Transverse colon (tissue), 4 donors: ENCODE results near the gene FOXL3.

Experiments used
- CTCF ChIP-seq, 5 experiments: fragments of 200-600 bp in 3 of 5; fragments of 450-650 bp in 2 of 5; sonication (generic) in 3 of 5; IDR thresholded peaks; 1 replicate in 2 of 5; 2 replicates in 3 of 5; pipeline ENCODE4 v1.5.1; 2016 to 2017; ENCODE audit warnings: antibody characterized with exemption in 5 of 5, inconsistent platforms in 3 of 5, mild to moderate bottlenecking in 2 of 5, moderate library complexity in 1 of 5
- EP300 ChIP-seq: sonication (generic); formaldehyde crosslinking; IDR thresholded peaks from one replicate; pipeline ENCODE4 v1.6.1; 2017; ENCODE audit warnings: antibody characterized with exemption, low read depth
- POLR2A ChIP-seq: fragments of 450-650 bp; IDR thresholded peaks from one replicate; pipeline ENCODE4 v1.6.1; 2016; ENCODE audit warnings: antibody characterized with exemption, mild to moderate bottlenecking, moderate library complexity
- POLR2AphosphoS5 ChIP-seq, 3 donors: sonication (generic); formaldehyde crosslinking; IDR thresholded peaks; one replicate each; pipeline ENCODE4 v1.6.1; 2016; ENCODE audit warnings: antibody characterized with exemption in 3 of 3

GRCh38 chr7:245574-246295 lies 44.2 kb upstream of the FOXL3 start:
- TF ChIP-seq CTCF (IDR thresholded peaks at IDR 0.05) (no peak), EP300 (no peak), POLR2A (no peak), POLR2AphosphoS5 (IDR thresholded peaks at IDR 0.05) (no peak)
